SU-DHL-6 (cell line): ENCODE data around the gene DCBLD2.

Experiments used
- CTCF ChIP-seq: fragments of 200-600 bp; sonication (generic); IDR thresholded peaks from one replicate; pipeline ENCODE4 v1.5.1; 2017; ENCODE audit warnings: antibody characterized with exemption, mild to moderate bottlenecking, low read length, moderate library complexity; ENCODE audit not compliant: insufficient read depth, poor library complexity, severe bottlenecking
- EZH2phosphoT487 ChIP-seq: fragments of 200-600 bp; sonication (generic), shearing (Covaris generic); conservative IDR thresholded peaks from 2 replicates; pipeline ENCODE4 v1.6.1; 2018; ENCODE audit warnings: mild to moderate bottlenecking, antibody characterized with exemption, low read length, moderate library complexity, mixed read lengths

- TF ChIP-seq CTCF (no peak), EZH2phosphoT487 (no peak)
Measured at GRCh38 chr3:98766924-98767323, 134.6 kb downstream of the DCBLD2 start.
